GM10266 (cell line): Measurements from ENCODE around the gene SERPINA1.

Experiments used
- DNase-seq: peaks from one replicate; pipeline ENCODE4 v3.0.0; 2012; ENCODE audit errors: extremely low spot score
- TF ChIP-seq, protein P1 (sequence below): IDR thresholded peaks from 2 replicates; pipeline ENCODE4 v1.5.1; 2012; ENCODE audit warnings: mild to moderate bottlenecking, low read depth; ENCODE audit not compliant: control insufficient read depth, insufficient read depth; ENCODE audit errors: missing control alignments

Gene SERPINA1

DNA sequence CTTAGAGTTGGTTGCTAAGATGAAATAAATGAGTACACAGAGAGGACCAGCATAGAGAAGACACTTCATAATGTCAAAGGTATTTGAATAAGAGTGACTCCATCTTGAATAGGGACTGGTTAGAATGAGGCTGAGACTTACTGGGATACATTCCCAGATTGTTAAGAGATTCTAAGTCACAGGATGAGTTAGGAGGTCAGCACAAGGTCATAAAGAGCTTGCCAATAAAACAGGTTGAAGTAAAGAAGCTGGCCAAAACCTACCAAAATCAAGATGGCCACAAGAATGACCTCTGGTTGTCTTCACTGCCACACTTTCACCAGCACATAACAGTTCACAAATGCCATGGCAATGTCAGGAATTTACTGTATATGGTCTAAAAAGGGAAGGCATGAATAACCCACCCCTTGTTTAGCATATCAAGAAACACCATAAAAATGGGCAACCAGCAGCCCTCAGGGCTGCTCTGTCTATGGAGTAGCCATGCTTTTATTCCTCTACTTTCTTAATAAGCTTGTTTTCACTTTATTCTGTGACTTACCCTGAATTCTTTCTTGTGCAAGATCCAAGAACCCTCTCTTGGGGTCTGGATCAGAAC is 8.3 kb upstream of the SERPINA1 start:
- TF ChIP-seq, protein P1, sequence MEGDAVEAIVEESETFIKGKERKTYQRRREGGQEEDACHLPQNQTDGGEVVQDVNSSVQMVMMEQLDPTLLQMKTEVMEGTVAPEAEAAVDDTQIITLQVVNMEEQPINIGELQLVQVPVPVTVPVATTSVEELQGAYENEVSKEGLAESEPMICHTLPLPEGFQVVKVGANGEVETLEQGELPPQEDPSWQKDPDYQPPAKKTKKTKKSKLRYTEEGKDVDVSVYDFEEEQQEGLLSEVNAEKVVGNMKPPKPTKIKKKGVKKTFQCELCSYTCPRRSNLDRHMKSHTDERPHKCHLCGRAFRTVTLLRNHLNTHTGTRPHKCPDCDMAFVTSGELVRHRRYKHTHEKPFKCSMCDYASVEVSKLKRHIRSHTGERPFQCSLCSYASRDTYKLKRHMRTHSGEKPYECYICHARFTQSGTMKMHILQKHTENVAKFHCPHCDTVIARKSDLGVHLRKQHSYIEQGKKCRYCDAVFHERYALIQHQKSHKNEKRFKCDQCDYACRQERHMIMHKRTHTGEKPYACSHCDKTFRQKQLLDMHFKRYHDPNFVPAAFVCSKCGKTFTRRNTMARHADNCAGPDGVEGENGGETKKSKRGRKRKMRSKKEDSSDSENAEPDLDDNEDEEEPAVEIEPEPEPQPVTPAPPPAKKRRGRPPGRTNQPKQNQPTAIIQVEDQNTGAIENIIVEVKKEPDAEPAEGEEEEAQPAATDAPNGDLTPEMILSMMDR = no peak

GRCh38 chr14:94395888-94396574 is 7.6 kb upstream of the SERPINA1 start:
- no peak for DNase-seq
- TF ChIP-seq, protein P1 = no peak

More for the DNA sequence above, 8.3 kb upstream of the SERPINA1 start:
- DNase-seq = no peak

GRCh38 chr14:94395282-94395887 is 7.0 kb upstream of the SERPINA1 start:
- TF ChIP-seq, protein P1 = no peak
- DNase-seq = no peak

DNA sequence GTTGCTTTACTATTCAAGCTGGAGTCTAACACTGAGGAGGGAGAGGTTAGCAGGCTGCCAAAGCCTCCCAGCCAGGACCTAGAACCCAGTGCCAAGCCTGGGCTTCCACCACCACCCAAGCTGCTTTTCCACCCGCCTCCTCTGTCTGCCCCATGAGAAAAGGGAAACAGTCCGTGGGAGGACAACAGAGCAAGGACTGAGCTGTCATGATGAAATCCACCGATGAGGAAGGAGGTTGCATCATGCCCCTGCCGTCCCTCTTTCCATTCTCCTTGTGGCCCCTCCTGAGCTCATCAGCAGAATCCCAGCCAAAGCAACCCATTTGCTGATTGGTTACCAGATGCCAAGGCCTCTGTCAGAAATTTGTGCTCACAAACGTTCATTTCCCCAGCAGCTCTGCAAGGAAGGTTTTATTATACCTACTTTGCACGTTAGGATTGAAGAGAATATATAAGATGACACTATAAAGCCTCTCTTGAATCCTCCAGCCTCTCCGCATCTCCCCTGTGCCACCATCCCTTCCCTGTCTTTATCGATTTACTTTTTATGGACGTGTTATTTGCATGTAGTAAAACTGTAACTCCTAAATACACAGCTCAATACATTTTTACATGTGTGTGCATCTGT is 6.3 kb upstream of the SERPINA1 start:
- TF ChIP-seq, protein P1 = no peak
- DNase-seq = no peak

DNA sequence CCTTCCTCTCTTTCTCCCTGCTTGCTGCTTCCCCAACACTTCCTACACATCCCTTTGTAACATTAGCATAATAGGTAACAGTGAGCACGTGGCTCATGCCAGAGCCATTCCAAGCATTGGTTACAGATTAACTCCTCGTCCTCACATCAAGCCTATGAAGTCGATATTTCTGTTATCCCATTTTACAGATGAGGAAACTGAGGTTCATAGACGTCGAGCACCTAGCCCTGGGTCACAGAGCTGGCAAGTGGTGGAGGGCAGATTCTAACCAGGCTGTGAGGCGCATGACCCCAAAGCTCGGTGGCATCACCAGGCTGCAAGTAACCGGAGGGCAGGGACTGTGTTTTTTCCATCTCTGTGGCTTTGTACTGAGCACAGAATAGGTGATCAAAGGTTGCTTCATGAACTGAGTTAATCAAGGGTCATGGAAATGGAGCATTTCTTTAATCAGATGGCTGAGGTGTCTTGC is 5.7 kb upstream of the SERPINA1 start:
- DNase-seq = no peak
- TF ChIP-seq, protein P1 = no peak

DNA sequence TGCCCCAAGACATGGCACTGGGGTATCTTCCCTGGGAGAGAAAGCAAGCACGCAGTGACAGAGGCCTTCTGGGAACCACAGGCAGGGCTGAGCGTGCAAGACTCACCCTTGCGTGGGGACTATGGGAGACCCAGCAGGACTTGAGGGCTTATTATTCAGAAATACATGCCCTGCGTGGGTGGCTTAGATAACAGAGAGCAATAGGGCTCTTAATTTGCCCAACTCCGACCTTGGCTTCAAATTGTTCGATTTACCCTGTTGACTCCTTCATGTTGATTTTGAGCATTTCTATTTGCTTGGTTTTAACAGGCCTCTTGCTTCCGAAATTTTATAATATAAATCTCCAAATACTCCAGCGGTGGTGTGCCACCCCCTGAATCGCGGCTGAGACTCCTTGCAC is 5.1 kb upstream of the SERPINA1 start:
- DNase-seq = no peak
- TF ChIP-seq, protein P1 = no peak
